B cell (primary cell): Measurements from ENCODE around the gene CDH13.

Source experiments
- EZH2 ChIP-seq: IDR thresholded peaks from 2 replicates; pipeline ENCODE4 v1.6.1; 2012; ENCODE audit warnings: borderline replicate concordance, low read depth, mild to moderate bottlenecking, moderate library complexity, low read length; ENCODE audit not compliant: insufficient read depth, poor library complexity, severe bottlenecking
- TF ChIP-seq, protein P1 (sequence below): fragments of 200-600 bp; IDR thresholded peaks from one replicate; pipeline ENCODE4 v1.8.0; 2022; ENCODE audit warnings: antibody characterized with exemption, mild to moderate bottlenecking

GRCh38 chr16:83353241-83353640 lies 726.5 kb downstream of the CDH13 start:
- TF ChIP-seq, protein P1, sequence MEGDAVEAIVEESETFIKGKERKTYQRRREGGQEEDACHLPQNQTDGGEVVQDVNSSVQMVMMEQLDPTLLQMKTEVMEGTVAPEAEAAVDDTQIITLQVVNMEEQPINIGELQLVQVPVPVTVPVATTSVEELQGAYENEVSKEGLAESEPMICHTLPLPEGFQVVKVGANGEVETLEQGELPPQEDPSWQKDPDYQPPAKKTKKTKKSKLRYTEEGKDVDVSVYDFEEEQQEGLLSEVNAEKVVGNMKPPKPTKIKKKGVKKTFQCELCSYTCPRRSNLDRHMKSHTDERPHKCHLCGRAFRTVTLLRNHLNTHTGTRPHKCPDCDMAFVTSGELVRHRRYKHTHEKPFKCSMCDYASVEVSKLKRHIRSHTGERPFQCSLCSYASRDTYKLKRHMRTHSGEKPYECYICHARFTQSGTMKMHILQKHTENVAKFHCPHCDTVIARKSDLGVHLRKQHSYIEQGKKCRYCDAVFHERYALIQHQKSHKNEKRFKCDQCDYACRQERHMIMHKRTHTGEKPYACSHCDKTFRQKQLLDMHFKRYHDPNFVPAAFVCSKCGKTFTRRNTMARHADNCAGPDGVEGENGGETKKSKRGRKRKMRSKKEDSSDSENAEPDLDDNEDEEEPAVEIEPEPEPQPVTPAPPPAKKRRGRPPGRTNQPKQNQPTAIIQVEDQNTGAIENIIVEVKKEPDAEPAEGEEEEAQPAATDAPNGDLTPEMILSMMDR, result no peak
- no peak for TF ChIP-seq EZH2
